Vagina (tissue), 2 donors: ENCODE measurements around the gene DNAH10.

Source experiments
- POLR2A ChIP-seq, 2 donors: fragments of 450-650 bp; IDR thresholded peaks; one replicate each; pipeline ENCODE4 v1.6.1; 2017; ENCODE audit warnings: antibody characterized with exemption in 2 of 2, mild to moderate bottlenecking in 2 of 2, moderate library complexity in 2 of 2
- POLR2AphosphoS5 ChIP-seq, 2 donors: sonication (generic); formaldehyde crosslinking; IDR thresholded peaks; one replicate each; pipeline ENCODE4 v1.9.0; 2017; ENCODE audit warnings: antibody characterized with exemption in 2 of 2, mild to moderate bottlenecking in 2 of 2, low read depth in 1 of 2; ENCODE audit not compliant: insufficient read depth in 1 of 2
- TF ChIP-seq, protein P1 (sequence below), 3 experiments: fragments of 450-650 bp in 2 of 3; fragments of 200-600 bp in 1 of 3; sonication (generic) in 1 of 3; IDR thresholded peaks; one replicate each; pipeline ENCODE4 v1.5.1; 2017 to 2019; ENCODE audit warnings: antibody characterized with exemption in 3 of 3, mild to moderate bottlenecking in 2 of 3, moderate library complexity in 2 of 3

DNA sequence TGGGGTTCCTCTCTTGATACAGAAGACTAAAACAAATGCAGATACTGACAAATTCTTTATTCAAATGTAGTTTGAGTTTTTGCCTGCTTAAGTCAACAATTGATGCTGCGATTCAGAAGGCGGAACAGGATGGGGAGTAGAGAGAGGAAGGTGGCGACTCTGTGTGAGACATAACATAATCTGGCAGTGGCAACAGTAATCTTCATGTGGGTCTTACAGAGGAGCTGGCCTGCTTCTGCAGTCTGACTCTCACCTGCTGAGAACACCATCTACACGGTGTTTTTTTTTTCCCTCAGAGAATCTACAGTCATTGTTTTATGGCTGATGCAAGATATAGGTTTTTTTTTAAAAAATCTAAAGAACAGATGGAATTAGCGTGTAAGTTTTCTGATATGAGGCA is 200.4 kb downstream of the DNAH10 start:
- TF ChIP-seq POLR2A (IDR thresholded peaks at IDR 0.05) (no peak), POLR2AphosphoS5 (IDR thresholded peaks at IDR 0.05; ENCODE audit: insufficient read depth in 1 of 2, low read depth in 1 of 2) (no peak)
- TF ChIP-seq, protein P1, sequence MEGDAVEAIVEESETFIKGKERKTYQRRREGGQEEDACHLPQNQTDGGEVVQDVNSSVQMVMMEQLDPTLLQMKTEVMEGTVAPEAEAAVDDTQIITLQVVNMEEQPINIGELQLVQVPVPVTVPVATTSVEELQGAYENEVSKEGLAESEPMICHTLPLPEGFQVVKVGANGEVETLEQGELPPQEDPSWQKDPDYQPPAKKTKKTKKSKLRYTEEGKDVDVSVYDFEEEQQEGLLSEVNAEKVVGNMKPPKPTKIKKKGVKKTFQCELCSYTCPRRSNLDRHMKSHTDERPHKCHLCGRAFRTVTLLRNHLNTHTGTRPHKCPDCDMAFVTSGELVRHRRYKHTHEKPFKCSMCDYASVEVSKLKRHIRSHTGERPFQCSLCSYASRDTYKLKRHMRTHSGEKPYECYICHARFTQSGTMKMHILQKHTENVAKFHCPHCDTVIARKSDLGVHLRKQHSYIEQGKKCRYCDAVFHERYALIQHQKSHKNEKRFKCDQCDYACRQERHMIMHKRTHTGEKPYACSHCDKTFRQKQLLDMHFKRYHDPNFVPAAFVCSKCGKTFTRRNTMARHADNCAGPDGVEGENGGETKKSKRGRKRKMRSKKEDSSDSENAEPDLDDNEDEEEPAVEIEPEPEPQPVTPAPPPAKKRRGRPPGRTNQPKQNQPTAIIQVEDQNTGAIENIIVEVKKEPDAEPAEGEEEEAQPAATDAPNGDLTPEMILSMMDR (IDR thresholded peaks at IDR 0.05), result no peak
